ENCODE measurements around the gene FNDC8.
"Not testable (repeated sequence)": the region's sequence is repeated elsewhere in the genome, so short reads cannot be mapped to it uniquely, and the experiment has no call there.

FNDC8 gene

GRCh38 chr17:35171834-35172233 is 50.4 kb downstream of the FNDC8 start:
- DNase-seq (ENCODE audit: low spot score) = peak; percentile 40

DNA sequence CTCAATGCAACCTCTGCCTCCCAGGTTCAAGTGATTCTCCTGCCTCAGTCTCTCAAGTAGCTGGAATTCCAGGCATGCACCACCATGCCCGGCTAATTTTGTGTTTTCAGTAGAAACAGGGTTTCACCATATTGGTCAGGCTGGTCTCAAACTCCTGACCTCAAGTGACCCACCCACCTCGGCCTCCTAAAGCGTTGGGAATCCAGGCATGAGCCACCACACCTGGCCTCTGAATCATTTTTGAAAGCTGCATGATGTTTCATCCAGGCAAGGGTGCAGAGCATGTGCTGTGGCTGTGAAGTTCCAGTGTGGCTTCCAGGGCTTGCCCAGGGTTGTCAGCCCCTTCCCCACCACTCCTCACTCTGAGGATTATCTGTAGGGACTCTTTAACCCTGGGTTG is 50.9 kb downstream of the FNDC8 start:
- not testable (repeated sequence) for DNase-seq (ENCODE audit: low spot score)

- no peak for DNase-seq (ENCODE audit: low spot score)
Observed at GRCh38 chr17:35174835-35175334, 53.5 kb downstream of the FNDC8 start.

- DNase-seq (ENCODE audit: low spot score) = no peak
Observed at GRCh38 chr17:35175638-35176415, 54.4 kb downstream of the FNDC8 start.

GRCh38 chr17:35176897-35177296 is 55.5 kb downstream of the FNDC8 start:
- DNase-seq (ENCODE audit: low spot score) = no peak

GRCh38 chr17:35179379-35179778 is 58.0 kb downstream of the FNDC8 start:
- DNase-seq (ENCODE audit: low spot score) = not testable (repeated sequence)

All from CD4-positive, alpha-beta T cell treated with Interleukin-6 at 100 ng/mL for 8 hours (primary cell).